GM12878 (cell line): ENCODE results near the gene CDYL. TPM values are rescaled to one million over a fixed set of nuclear protein-coding genes. Genes with fewer than 3 reads are reported as not detected.
A peak's percentile ranks its signal among the peaks of the same experiment; 100 is the strongest.

ENCODE experiments used
- BCL11A ChIP-seq: IDR thresholded peaks from 2 replicates; pipeline ENCODE4 v1.6.1; 2011; ENCODE audit warnings: low read depth, low read length
- CHD2 ChIP-seq: IDR thresholded peaks from 2 replicates; pipeline ENCODE4 v1.6.1; 2011; ENCODE audit warnings: low read depth, low read length, improper control_type of control experiment, borderline replicate concordance
- EGR1 ChIP-seq, 2 experiments: IDR thresholded peaks; 1 replicate in 1 of 2; 2 replicates in 1 of 2; pipeline ENCODE4 v1.6.1; 2011 to 2012; ENCODE audit warnings: low read depth in 2 of 2, low read length in 2 of 2, borderline replicate concordance in 1 of 2, mild to moderate bottlenecking in 1 of 2, moderate library complexity in 1 of 2
- EP300 ChIP-seq, 2 experiments: fragments of 150-350 bp in 1 of 2; IDR thresholded peaks; 2 replicates each; pipeline ENCODE4 v1.6.1; 2011 to 2012; ENCODE audit warnings: low read depth in 2 of 2, low read length in 2 of 2, borderline replicate concordance in 1 of 2, improper control_type of control experiment in 1 of 2, inconsistent platforms in 1 of 2; ENCODE audit not compliant: control insufficient read depth in 1 of 2
- ESRRA ChIP-seq: IDR thresholded peaks from 2 replicates; pipeline ENCODE4 v1.6.1; 2012; ENCODE audit warnings: mild to moderate bottlenecking, low read length, improper control_type of control experiment
- FOXM1 ChIP-seq: IDR thresholded peaks from 2 replicates; pipeline ENCODE4 v1.6.1; 2012; ENCODE audit warnings: low read depth, mild to moderate bottlenecking, inconsistent platforms, low read length, moderate library complexity
- PRDM15 ChIP-seq: fragments of 450-650 bp; formaldehyde crosslinking; IDR thresholded peaks from 2 replicates; pipeline ENCODE4 v1.4.0; 2020; ENCODE audit warnings: mild to moderate bottlenecking, moderate library complexity
- SKIL ChIP-seq: fragments of 450-650 bp; IDR thresholded peaks from 2 replicates; pipeline ENCODE4 v1.6.1; 2017; ENCODE audit warnings: mild to moderate bottlenecking, low read depth, inconsistent platforms; ENCODE audit not compliant: poor library complexity, severe bottlenecking
- WRNIP1 ChIP-seq: IDR thresholded peaks from 2 replicates; pipeline ENCODE4 v1.6.1; 2011; ENCODE audit warnings: low read depth, low read length, improper control_type of control experiment, borderline replicate concordance
- ZBTB4 ChIP-seq: fragments of 450-650 bp; formaldehyde crosslinking; IDR thresholded peaks from 2 replicates; pipeline ENCODE4 v1.4.0; 2022; ENCODE audit warnings: mild to moderate bottlenecking, moderate library complexity
- polyA plus RNA-seq, 11 experiments: library from polyadenylated mRNA; depleted of rRNA in 4 of 11; unstranded in 6 of 11; stranded (reverse) in 5 of 11; fragments of >200 nt; fragmentation: Nextera tagmentation in 4 of 11; fragmentation: Illumina TruSeq in 1 of 11; extraction: Ambion mirVana in 4 of 11; extraction: Trizol in 1 of 11; gene quantifications; 1 replicate in 1 of 11; 2 replicates in 10 of 11; pipeline versions ENCODE4 v1.2.1 to v1.2.3, GENCODE V29; 2011 to 2016; ENCODE audit warnings: inconsistent platforms in 2 of 11, missing spikeins in 2 of 11, low read depth in 1 of 11
- total RNA-seq, 4 experiments: library from RNA; depleted of rRNA in 3 of 4; stranded (reverse); fragments of >200 nt in 3 of 4; fragmentation: Illumina TruSeq in 1 of 4; extraction: Trizol in 1 of 4; gene quantifications; 2 replicates each; pipeline versions ENCODE4 v1.2.1 to v1.2.3, GENCODE V29; 2013 to 2021
- TF ChIP-seq, protein P1 (sequence below): fragments of 450-650 bp; IDR thresholded peaks from 2 replicates; pipeline ENCODE4 v1.6.1; 2017; ENCODE audit warnings: low read depth, mild to moderate bottlenecking, moderate library complexity
- TF ChIP-seq, protein P2 (sequence below), 3 experiments: IDR thresholded peaks in 2 of 3; conservative IDR thresholded peaks in 1 of 3; 2 replicates each; pipeline ENCODE4 v1.5.1; 2011; ENCODE audit warnings: low read depth in 3 of 3, low read length in 3 of 3, mild to moderate bottlenecking in 3 of 3, control low read depth in 2 of 3, moderate library complexity in 2 of 3, inconsistent platforms in 1 of 3, mixed read lengths in 1 of 3; ENCODE audit not compliant: control insufficient read depth in 2 of 3, insufficient read depth in 1 of 3; ENCODE audit errors: extremely low read depth in 1 of 3

CDYL gene
- total and polyA plus RNA-seq, 10 of the 15 experiments (the other 5 are each of a cell fraction or from before 2014, with no cell fraction given) = 9.3 to 61.2 (median 28.5) TPM

GRCh38 chr6:4777394-4777935 is 1.3 kb downstream of the CDYL start (continued):
- TF ChIP-seq SKIL (peak; percentile 45), ZBTB4 (CRISPR knock-in tag) (no peak), EP300 (IDR thresholded peaks at IDR 0.05; ENCODE audit: borderline replicate concordance in 1 of 2, control insufficient read depth in 1 of 2, low read depth in 2 of 2, low read length in 2 of 2) (no peak; a peak in 1 of 4 replicates), FOXM1 (0 out of 2 replicates have a peak, but pooled peaks have one; percentile 20), CHD2 (no peak), EGR1 (IDR thresholded peaks at IDR 0.05; ENCODE audit: borderline replicate concordance in 1 of 2, low read depth in 2 of 2, low read length in 2 of 2) (no peak), WRNIP1 (no peak), ESRRA (no peak), BCL11A (no peak), PRDM15 (CRISPR knock-in tag) (no peak)
- TF ChIP-seq, protein P1, sequence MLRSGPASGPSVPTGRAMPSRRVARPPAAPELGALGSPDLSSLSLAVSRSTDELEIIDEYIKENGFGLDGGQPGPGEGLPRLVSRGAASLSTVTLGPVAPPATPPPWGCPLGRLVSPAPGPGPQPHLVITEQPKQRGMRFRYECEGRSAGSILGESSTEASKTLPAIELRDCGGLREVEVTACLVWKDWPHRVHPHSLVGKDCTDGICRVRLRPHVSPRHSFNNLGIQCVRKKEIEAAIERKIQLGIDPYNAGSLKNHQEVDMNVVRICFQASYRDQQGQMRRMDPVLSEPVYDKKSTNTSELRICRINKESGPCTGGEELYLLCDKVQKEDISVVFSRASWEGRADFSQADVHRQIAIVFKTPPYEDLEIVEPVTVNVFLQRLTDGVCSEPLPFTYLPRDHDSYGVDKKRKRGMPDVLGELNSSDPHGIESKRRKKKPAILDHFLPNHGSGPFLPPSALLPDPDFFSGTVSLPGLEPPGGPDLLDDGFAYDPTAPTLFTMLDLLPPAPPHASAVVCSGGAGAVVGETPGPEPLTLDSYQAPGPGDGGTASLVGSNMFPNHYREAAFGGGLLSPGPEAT = 0 out of 2 replicates have a peak, but pooled peaks have one; percentile 16
- TF ChIP-seq, protein P2, sequence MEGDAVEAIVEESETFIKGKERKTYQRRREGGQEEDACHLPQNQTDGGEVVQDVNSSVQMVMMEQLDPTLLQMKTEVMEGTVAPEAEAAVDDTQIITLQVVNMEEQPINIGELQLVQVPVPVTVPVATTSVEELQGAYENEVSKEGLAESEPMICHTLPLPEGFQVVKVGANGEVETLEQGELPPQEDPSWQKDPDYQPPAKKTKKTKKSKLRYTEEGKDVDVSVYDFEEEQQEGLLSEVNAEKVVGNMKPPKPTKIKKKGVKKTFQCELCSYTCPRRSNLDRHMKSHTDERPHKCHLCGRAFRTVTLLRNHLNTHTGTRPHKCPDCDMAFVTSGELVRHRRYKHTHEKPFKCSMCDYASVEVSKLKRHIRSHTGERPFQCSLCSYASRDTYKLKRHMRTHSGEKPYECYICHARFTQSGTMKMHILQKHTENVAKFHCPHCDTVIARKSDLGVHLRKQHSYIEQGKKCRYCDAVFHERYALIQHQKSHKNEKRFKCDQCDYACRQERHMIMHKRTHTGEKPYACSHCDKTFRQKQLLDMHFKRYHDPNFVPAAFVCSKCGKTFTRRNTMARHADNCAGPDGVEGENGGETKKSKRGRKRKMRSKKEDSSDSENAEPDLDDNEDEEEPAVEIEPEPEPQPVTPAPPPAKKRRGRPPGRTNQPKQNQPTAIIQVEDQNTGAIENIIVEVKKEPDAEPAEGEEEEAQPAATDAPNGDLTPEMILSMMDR (IDR thresholded peaks at IDR 0.05 in 2 of 3, conservative IDR thresholded peaks at IDR 0.05 in 1 of 3; ENCODE audit: control insufficient read depth in 2 of 3, extremely low read depth in 1 of 3, insufficient read depth in 1 of 3, low read depth in 3 of 3, low read length in 3 of 3) = no peak
